Measurements from ENCODE around the gene IDH2. TPM values are rescaled to one million over a fixed set of nuclear protein-coding genes. Genes with fewer than 3 reads are reported as not detected.

Gene IDH2
- total RNA-seq, 1 experiment from 2014 or later: 53.3 TPM

DNA sequence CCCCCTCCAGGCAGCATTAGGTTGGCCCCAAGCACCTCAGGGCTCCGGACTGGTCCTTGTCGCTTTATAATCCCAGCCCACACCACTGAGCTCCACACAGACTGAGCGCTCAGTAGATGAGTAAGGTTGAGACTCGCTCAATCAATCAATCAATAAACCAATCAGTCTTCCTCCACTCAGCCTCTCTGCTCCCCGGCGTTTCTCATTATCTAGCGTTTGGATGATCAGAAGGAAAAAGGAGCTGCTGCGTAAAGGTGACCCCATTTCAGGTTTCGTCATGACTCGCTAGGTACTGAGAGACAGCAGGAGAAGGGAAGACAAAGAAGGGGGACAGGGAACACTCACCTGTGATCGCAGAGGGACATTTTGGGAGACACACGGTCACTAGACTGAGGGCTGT lies 59.9 kb downstream of the IDH2 start:
- no peak for TF ChIP-seq ZNF219 (CRISPR knock-in tag; IDR thresholded peaks at IDR 0.05; ENCODE audit: borderline replicate concordance)
- TF ChIP-seq, protein P1, sequence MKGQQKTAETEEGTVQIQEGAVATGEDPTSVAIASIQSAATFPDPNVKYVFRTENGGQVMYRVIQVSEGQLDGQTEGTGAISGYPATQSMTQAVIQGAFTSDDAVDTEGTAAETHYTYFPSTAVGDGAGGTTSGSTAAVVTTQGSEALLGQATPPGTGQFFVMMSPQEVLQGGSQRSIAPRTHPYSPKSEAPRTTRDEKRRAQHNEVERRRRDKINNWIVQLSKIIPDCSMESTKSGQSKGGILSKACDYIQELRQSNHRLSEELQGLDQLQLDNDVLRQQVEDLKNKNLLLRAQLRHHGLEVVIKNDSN (CRISPR knock-in tag; IDR thresholded peaks at IDR 0.05): no peak
- ChIA-PET CTCF (interaction anchor here (0.7 to 1.4 kb wide), 5 partner anchors 8 to 281 kb away, joined by 3 to 4 read pairs (median 3); no protein-coding TSS in a partner anchor), POLR2A (no interaction called here)
- Mint-ChIP-seq H3K4me3 (no peak overlapping the region), H3K36me3 (no peaks in the 10 kb centered on the region), H3K27ac (peak overlapping the region; percentile 90), H3K9me3 (no peaks in the 10 kb centered on the region), H3K4me1 (peaks cover 39% of the 10 kb centered on the region), H3K27me3 (ENCODE audit: low read depth) (no peaks in the 10 kb centered on the region)
- ATAC-seq (no peak), DNase-seq (ENCODE audit: low spot score) (no peak)

DNA sequence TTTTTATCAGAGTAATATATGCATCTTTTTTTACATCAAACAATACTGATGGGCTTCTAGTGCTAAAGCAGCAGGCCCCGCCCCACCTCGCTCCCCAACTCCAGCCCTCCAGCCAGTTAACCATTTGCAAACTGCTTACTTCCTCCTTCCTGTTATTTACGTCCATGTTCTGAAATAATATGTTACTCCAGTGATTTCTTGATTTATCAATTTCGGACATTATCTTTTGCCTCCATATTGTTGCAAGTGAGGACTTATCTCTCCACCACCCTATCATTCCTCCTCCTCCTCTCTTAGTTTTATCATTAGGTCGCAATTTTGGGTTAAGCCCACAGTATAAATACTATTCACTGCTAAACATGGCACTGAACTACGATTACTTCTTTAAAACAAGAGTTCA lies 61.6 kb downstream of the IDH2 start:
- TF ChIP-seq, protein P2, sequence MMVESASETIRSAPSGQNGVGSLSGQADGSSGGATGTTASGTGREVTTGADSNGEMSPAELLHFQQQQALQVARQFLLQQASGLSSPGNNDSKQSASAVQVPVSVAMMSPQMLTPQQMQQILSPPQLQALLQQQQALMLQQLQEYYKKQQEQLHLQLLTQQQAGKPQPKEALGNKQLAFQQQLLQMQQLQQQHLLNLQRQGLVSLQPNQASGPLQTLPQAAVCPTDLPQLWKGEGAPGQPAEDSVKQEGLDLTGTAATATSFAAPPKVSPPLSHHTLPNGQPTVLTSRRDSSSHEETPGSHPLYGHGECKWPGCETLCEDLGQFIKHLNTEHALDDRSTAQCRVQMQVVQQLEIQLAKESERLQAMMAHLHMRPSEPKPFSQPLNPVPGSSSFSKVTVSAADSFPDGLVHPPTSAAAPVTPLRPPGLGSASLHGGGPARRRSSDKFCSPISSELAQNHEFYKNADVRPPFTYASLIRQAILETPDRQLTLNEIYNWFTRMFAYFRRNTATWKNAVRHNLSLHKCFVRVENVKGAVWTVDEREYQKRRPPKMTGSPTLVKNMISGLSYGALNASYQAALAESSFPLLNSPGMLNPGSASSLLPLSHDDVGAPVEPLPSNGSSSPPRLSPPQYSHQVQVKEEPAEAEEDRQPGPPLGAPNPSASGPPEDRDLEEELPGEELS (CRISPR knock-in tag; IDR thresholded peaks at IDR 0.05): no peak
- TF ChIP-seq SMAD3 (CRISPR knock-in tag; IDR thresholded peaks at IDR 0.05; ENCODE audit: borderline replicate concordance) (no peak), SOX15 (CRISPR knock-in tag; IDR thresholded peaks at IDR 0.05) (no peak)
- Mint-ChIP-seq H3K27ac (0 out of 2 replicates have a peak overlapping the region, but pooled peaks have one; percentile 65), H3K27me3 (ENCODE audit: low read depth) (no peaks in the 10 kb centered on the region), H3K4me3 (no peak overlapping the region), H3K36me3 (no peaks in the 10 kb centered on the region), H3K4me1 (peaks cover 53% of the 10 kb centered on the region), H3K9me3 (no peaks in the 10 kb centered on the region)
- CTCF ChIA-PET: no interaction called here
- no peak for DNase-seq (ENCODE audit: low spot score)
- no peak for ATAC-seq
- POLR2A ChIA-PET: no interaction called here

DNA sequence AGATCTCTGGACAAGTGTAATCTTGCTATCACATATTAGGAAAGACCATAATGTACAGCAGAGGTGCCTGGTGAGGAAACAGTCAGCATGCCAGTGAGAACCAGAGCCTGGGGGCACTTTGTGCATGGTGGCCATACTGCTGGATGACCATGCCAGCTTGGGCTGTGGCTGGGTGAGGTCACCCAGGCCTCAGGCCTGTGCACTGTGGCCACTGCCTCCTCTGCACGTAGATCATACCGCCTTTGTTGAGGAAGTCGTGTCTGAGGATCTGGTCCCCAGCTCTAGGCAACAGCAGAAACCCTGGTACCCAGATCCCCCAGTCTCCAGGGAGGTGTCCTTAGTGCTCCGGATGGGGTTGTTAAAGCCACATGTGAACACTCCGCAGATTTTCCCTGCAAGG lies 62.3 kb downstream of the IDH2 start:
- no peaks in the 10 kb centered on the region for H3K9me3 Mint-ChIP-seq
- no peaks in the 10 kb centered on the region for H3K36me3 Mint-ChIP-seq
- TF ChIP-seq, protein P3, sequence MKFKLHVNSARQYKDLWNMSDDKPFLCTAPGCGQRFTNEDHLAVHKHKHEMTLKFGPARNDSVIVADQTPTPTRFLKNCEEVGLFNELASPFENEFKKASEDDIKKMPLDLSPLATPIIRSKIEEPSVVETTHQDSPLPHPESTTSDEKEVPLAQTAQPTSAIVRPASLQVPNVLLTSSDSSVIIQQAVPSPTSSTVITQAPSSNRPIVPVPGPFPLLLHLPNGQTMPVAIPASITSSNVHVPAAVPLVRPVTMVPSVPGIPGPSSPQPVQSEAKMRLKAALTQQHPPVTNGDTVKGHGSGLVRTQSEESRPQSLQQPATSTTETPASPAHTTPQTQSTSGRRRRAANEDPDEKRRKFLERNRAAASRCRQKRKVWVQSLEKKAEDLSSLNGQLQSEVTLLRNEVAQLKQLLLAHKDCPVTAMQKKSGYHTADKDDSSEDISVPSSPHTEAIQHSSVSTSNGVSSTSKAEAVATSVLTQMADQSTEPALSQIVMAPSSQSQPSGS (CRISPR knock-in tag; IDR thresholded peaks at IDR 0.05; ENCODE audit: borderline replicate concordance, low read depth): no peak
- peaks cover 59% of the 10 kb centered on the region for H3K4me1 Mint-ChIP-seq
- ATAC-seq (no peak), DNase-seq (ENCODE audit: low spot score) (no peak)
- H3K4me3 Mint-ChIP-seq: no peak overlapping the region
- H3K27me3 Mint-ChIP-seq (ENCODE audit: low read depth): no peaks in the 10 kb centered on the region
- peak overlapping the region; percentile 23; the same call in 1 of the 2 replicates for H3K27ac Mint-ChIP-seq
- ChIA-PET CTCF (interaction anchor here (1.3 kb wide), 1 partner anchor 152 kb away, joined by 3 read pairs; no protein-coding TSS in a partner anchor), POLR2A (no interaction called here)

DNA sequence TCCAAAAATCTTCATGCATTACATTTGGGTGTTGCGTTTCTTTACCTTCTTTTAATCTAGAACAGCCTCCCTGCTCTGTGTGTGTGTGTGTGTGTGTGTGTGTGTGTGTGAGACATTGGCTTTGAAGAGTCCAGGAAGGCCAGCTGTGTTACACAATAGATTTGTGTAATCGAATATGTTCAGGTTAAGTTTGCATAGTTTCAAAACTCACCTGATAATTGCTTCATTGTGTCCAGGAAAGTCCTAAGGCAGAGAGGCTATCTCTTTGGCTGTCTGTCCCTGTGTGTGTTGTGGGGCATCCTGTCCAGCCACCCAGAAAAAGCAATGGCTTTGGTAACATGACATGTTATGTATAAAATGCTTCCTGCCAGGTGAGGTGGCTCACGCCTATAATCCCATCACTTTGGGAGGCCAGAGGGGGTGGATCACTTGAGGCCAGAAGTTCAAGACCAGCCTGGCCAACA lies 63.6 kb downstream of the IDH2 start:
- peaks cover 69% of the 10 kb centered on the region for H3K4me1 Mint-ChIP-seq
- ChIA-PET CTCF (interaction anchor here (1.2 to 1.3 kb wide), 2 partner anchors 67 to 150 kb away, joined by 3 to 4 read pairs; no protein-coding TSS in a partner anchor), POLR2A (no interaction called here)
- TF ChIP-seq SMAD4 (CRISPR knock-in tag; IDR thresholded peaks at IDR 0.05) (no peak), GABPB1 (CRISPR knock-in tag; IDR thresholded peaks at IDR 0.05) (peak; percentile 85)
- ATAC-seq: no peak
- no peak overlapping the region for H3K4me3 Mint-ChIP-seq
- H3K27ac Mint-ChIP-seq: 0 out of 2 replicates have a peak overlapping the region, but pooled peaks have one; percentile 20
- no peaks in the 10 kb centered on the region for H3K9me3 Mint-ChIP-seq
- no peaks in the 10 kb centered on the region for H3K27me3 Mint-ChIP-seq (ENCODE audit: low read depth)
- no peaks in the 10 kb centered on the region for H3K36me3 Mint-ChIP-seq
- no peak for DNase-seq (ENCODE audit: low spot score)

DNA sequence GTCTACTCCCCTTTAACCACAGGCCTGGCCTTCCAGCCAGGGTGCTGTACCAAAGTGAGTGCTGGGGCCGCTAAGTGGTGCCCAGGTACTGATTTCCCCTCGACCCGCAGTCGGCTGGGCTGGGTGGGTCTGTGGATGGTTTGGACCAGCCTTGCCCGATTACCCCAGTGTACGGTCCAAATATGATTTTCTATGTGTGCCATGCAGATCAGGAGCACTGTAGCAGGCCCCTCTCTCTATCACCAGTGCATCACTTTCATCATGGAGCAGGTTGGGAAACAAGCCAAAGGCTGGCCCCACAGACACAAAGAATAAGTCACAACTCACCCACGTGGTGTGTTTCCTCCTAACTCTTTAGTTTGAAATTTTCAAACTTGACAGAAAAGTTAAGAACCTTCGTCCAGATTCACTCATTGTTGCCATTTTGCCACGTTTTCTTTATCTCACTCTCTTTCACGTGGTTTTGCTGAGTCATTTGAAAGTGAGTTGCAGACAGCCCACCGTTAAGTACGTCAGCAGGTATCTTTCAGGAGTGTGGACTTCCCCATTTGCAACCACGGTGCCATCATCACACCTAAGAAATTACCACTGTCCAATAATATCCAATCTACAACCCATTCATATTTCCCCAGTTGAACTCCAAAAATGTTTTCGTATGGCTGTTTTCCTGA lies 64.2 kb downstream of the IDH2 start:
- Mint-ChIP-seq H3K4me3 (no peak overlapping the region), H3K27me3 (ENCODE audit: low read depth) (no peaks in the 10 kb centered on the region), H3K36me3 (no peaks in the 10 kb centered on the region), H3K4me1 (peaks cover 68% of the 10 kb centered on the region), H3K27ac (peak overlapping the region; percentile 20; the same call in 1 of the 2 replicates), H3K9me3 (no peaks in the 10 kb centered on the region)
- no peak for ATAC-seq
- DNase-seq (ENCODE audit: low spot score): no peak
- ChIA-PET POLR2A (no interaction called here), CTCF (no interaction called here)
- TF ChIP-seq MXD4 (CRISPR knock-in tag; IDR thresholded peaks at IDR 0.05; ENCODE audit: borderline replicate concordance): no peak
- peak; percentile 69; the same call in 1 of the 2 replicates for TF ChIP-seq NFE2L1 (CRISPR knock-in tag; IDR thresholded peaks at IDR 0.05)
